ENCODE measurements around the gene TNFRSF1B.
A peak's percentile ranks its signal among the peaks of the same experiment; 100 is the strongest.
"Not testable (repeated sequence)": the region's sequence is repeated elsewhere in the genome, so short reads cannot be mapped to it uniquely, and the experiment has no call there.

The TNFRSF1B gene

GRCh38 chr1:12222700-12223099 is 55.9 kb downstream of the TNFRSF1B start:
- not testable (repeated sequence) for DNase-seq (ENCODE audit: low read depth)

- not testable (repeated sequence) for DNase-seq (ENCODE audit: low read depth)
Observed at GRCh38 chr1:12224092-12224491, 57.3 kb downstream of the TNFRSF1B start.

- no peak for DNase-seq (ENCODE audit: low read depth)
Observed at GRCh38 chr1:12228979-12229378, 62.2 kb downstream of the TNFRSF1B start.

- no peak for DNase-seq (ENCODE audit: low read depth)
Observed at GRCh38 chr1:12229386-12229834, 62.6 kb downstream of the TNFRSF1B start.

GRCh38 chr1:12229835-12230548 is 63.2 kb downstream of the TNFRSF1B start, which contains the start of gene VPS13D:
Gene VPS13D, plus strand, starts transcription at chr1:12230030. Its CDS starts 4,237 bp downstream, at chr1:12234267.
- peak; percentile 82 for DNase-seq (ENCODE audit: low read depth)

- DNase-seq (ENCODE audit: low read depth): peak; percentile 40
Observed at GRCh38 chr1:12230549-12231275, 63.9 kb downstream of the TNFRSF1B start.

GRCh38 chr1:12231276-12231595 is 64.4 kb downstream of the TNFRSF1B start:
- DNase-seq (ENCODE audit: low read depth): no peak

GRCh38 chr1:12232221-12232620 is 65.4 kb downstream of the TNFRSF1B start:
- no peak for DNase-seq (ENCODE audit: low read depth)

GRCh38 chr1:12244078-12244477 is 77.3 kb downstream of the TNFRSF1B start:
- peak; percentile 41 for DNase-seq (ENCODE audit: low read depth)

- no peak for DNase-seq (ENCODE audit: low read depth)
Observed at GRCh38 chr1:12244585-12244984, 77.8 kb downstream of the TNFRSF1B start.

GRCh38 chr1:12245116-12245515 is 78.3 kb downstream of the TNFRSF1B start:
- no peak for DNase-seq (ENCODE audit: low read depth)

GRCh38 chr1:12245733-12246132 is 78.9 kb downstream of the TNFRSF1B start:
- DNase-seq (ENCODE audit: low read depth): no peak

- no peak for DNase-seq (ENCODE audit: low read depth)
Observed at GRCh38 chr1:12246584-12246983, 79.8 kb downstream of the TNFRSF1B start.

GRCh38 chr1:12249181-12249580 is 82.4 kb downstream of the TNFRSF1B start:
- peak; percentile 23 for DNase-seq (ENCODE audit: low read depth)

GRCh38 chr1:12249748-12250147 is 83.0 kb downstream of the TNFRSF1B start:
- no peak for DNase-seq (ENCODE audit: low read depth)

GRCh38 chr1:12251442-12251841 is 84.7 kb downstream of the TNFRSF1B start:
- DNase-seq (ENCODE audit: low read depth): no peak

GRCh38 chr1:12255913-12256312 is 89.1 kb downstream of the TNFRSF1B start:
- DNase-seq (ENCODE audit: low read depth): no peak

- no peak for DNase-seq (ENCODE audit: low read depth)
Observed at GRCh38 chr1:12258272-12258671, 91.5 kb downstream of the TNFRSF1B start.

Data from ELR (cell line).